Measurements from ENCODE around the gene HNF1A. TPM values are rescaled to one million over a fixed set of nuclear protein-coding genes. Genes with fewer than 3 reads are reported as not detected.

HNF1A gene
- total RNA-seq, 1 donor from 2014 or later: 2.2 TPM

- no peak for DNase-seq (ENCODE audit: low spot score)
These were observed 9.9 kb downstream of the HNF1A start for GRCh38 chr12:120988234-120988633.

- DNase-seq (ENCODE audit: low spot score): no peak
These were observed 10.3 kb downstream of the HNF1A start for GRCh38 chr12:120988658-120989057.

GRCh38 chr12:120989687-120990086 is 11.3 kb downstream of the HNF1A start:
- no peak for DNase-seq (ENCODE audit: low spot score)

- DNase-seq (ENCODE audit: low spot score): no peak
These were observed 12.2 kb downstream of the HNF1A start for GRCh38 chr12:120990487-120991055.

- DNase-seq (ENCODE audit: low spot score): no peak
These were observed 13.6 kb downstream of the HNF1A start for GRCh38 chr12:120991965-120992364.

- DNase-seq (ENCODE audit: low spot score): no peak
These were observed 14.6 kb downstream of the HNF1A start for GRCh38 chr12:120992989-120993388.

- DNase-seq (ENCODE audit: low spot score): no peak
These were observed 15.2 kb downstream of the HNF1A start for GRCh38 chr12:120993496-120993895.

GRCh38 chr12:120994059-120994458 is 15.7 kb downstream of the HNF1A start:
- no peak for DNase-seq (ENCODE audit: low spot score)

GRCh38 chr12:120994589-120995337 is 16.4 kb downstream of the HNF1A start:
- no peak for DNase-seq (ENCODE audit: low spot score)

- no peak for DNase-seq (ENCODE audit: low spot score)
These were observed 17.9 kb downstream of the HNF1A start for GRCh38 chr12:120996133-120996746.

GRCh38 chr12:120997448-120997847 is 19.1 kb downstream of the HNF1A start:
- no peak for DNase-seq (ENCODE audit: low spot score)

GRCh38 chr12:120998435-120998834 is 20.1 kb downstream of the HNF1A start:
- DNase-seq (ENCODE audit: low spot score): peak; percentile 33

GRCh38 chr12:120999191-121000120 is 21.1 kb downstream of the HNF1A start:
- no peak for DNase-seq (ENCODE audit: low spot score)

- DNase-seq (ENCODE audit: low spot score): no peak
These were observed 22.2 kb downstream of the HNF1A start for GRCh38 chr12:121000530-121000929.

- no peak for DNase-seq (ENCODE audit: low spot score)
These were observed 22.7 kb downstream of the HNF1A start for GRCh38 chr12:121001060-121001459.

- DNase-seq (ENCODE audit: low spot score): no peak
These were observed 23.6 kb downstream of the HNF1A start for GRCh38 chr12:121001841-121002483.

- no peak for DNase-seq (ENCODE audit: low spot score)
These were observed 25.3 kb downstream of the HNF1A start for GRCh38 chr12:121003650-121004049.

GRCh38 chr12:121004253-121004815 is 26.0 kb downstream of the HNF1A start:
- DNase-seq (ENCODE audit: low spot score): no peak

- DNase-seq (ENCODE audit: low spot score): no peak
These were observed 27.0 kb downstream of the HNF1A start for GRCh38 chr12:121005346-121005815.

- no peak for DNase-seq (ENCODE audit: low spot score)
These were observed 30.2 kb downstream of the HNF1A start for GRCh38 chr12:121008347-121009098.

Data from umbilical cord (tissue), 2 donors.